Measurements from ENCODE around the gene TBPL1.
A peak's percentile ranks its signal among the peaks of the same experiment; 100 is the strongest.
"Not testable (repeated sequence)": the region's sequence is repeated elsewhere in the genome, so short reads cannot be mapped to it uniquely, and the experiment has no call there.

The TBPL1 gene

GRCh38 chr6:133952815-133953633 lies at the start of gene TBPL1:
Gene TBPL1 (plus strand): TSS chr6:133953224. CDS start chr6:133980126, 26,902 bp downstream.
- DNase-seq, result peak; percentile 91 to 96 (median 96)

GRCh38 chr6:133903855-133904254 lies 49.2 kb upstream of the TBPL1 start:
- DNase-seq, result no peak

- DNase-seq, result peak; percentile 20 to 44 (median 39)
These were observed 47.0 kb upstream of the TBPL1 start for GRCh38 chr6:133906050-133906449.

- DNase-seq, result peak; percentile 79 to 93 (median 89)
These were observed 36.3 kb upstream of the TBPL1 start for GRCh38 chr6:133916650-133917151.

GRCh38 chr6:133917781-133918180 lies 35.2 kb upstream of the TBPL1 start:
- no peak for DNase-seq

- DNase-seq, result no peak
These were observed 34.7 kb upstream of the TBPL1 start for GRCh38 chr6:133918208-133918930.

- DNase-seq, result no peak
These were observed 33.7 kb upstream of the TBPL1 start for GRCh38 chr6:133919362-133919761.

GRCh38 chr6:133921249-133921859 lies 31.7 kb upstream of the TBPL1 start:
- DNase-seq, result peak; percentile 87 to 92 (median 89)

- peak; percentile 70 to 78 (median 75) for DNase-seq
These were observed 29.0 kb upstream of the TBPL1 start for GRCh38 chr6:133923938-133924593.

GRCh38 chr6:133931221-133931620 lies 21.8 kb upstream of the TBPL1 start:
- not testable (repeated sequence) for DNase-seq

GRCh38 chr6:133936352-133936751 lies 16.7 kb upstream of the TBPL1 start:
- not testable (repeated sequence) for DNase-seq

- no peak for DNase-seq
These were observed 15.1 kb upstream of the TBPL1 start for GRCh38 chr6:133937909-133938308.

GRCh38 chr6:133938533-133938932 lies 14.5 kb upstream of the TBPL1 start:
- no peak for DNase-seq

GRCh38 chr6:133939778-133940667 lies 13.0 kb upstream of the TBPL1 start:
- no peak for DNase-seq

- DNase-seq, result no peak
These were observed 7.9 kb upstream of the TBPL1 start for GRCh38 chr6:133945158-133945557.

GRCh38 chr6:133947302-133947900 lies 5.6 kb upstream of the TBPL1 start:
- no peak for DNase-seq

GRCh38 chr6:133948472-133948871 lies 4.6 kb upstream of the TBPL1 start:
- DNase-seq, result no peak

GRCh38 chr6:133951227-133951626 lies 1.8 kb upstream of the TBPL1 start:
- DNase-seq, result no peak

GRCh38 chr6:133951881-133952814 lies 876 bp upstream of the TBPL1 start:
- DNase-seq, result peak; percentile 56 to 70 (median 59)

All from suppressor macrophage treated with lipopolysaccharide for 1 hour (primary cell).